GM10266 (cell line): ENCODE results near the gene ETV7.

ENCODE experiments used
- DNase-seq: peaks from one replicate; pipeline ENCODE4 v3.0.0; 2012; ENCODE audit errors: extremely low spot score
- TF ChIP-seq, protein P1 (sequence below): IDR thresholded peaks from 2 replicates; pipeline ENCODE4 v1.5.1; 2012; ENCODE audit warnings: mild to moderate bottlenecking, low read depth; ENCODE audit not compliant: control insufficient read depth, insufficient read depth; ENCODE audit errors: missing control alignments

ETV7 gene

GRCh38 chr6:36326356-36326995, 61.0 kb downstream of the ETV7 start:
- no peak for DNase-seq
- TF ChIP-seq, protein P1, sequence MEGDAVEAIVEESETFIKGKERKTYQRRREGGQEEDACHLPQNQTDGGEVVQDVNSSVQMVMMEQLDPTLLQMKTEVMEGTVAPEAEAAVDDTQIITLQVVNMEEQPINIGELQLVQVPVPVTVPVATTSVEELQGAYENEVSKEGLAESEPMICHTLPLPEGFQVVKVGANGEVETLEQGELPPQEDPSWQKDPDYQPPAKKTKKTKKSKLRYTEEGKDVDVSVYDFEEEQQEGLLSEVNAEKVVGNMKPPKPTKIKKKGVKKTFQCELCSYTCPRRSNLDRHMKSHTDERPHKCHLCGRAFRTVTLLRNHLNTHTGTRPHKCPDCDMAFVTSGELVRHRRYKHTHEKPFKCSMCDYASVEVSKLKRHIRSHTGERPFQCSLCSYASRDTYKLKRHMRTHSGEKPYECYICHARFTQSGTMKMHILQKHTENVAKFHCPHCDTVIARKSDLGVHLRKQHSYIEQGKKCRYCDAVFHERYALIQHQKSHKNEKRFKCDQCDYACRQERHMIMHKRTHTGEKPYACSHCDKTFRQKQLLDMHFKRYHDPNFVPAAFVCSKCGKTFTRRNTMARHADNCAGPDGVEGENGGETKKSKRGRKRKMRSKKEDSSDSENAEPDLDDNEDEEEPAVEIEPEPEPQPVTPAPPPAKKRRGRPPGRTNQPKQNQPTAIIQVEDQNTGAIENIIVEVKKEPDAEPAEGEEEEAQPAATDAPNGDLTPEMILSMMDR = no peak

GRCh38 chr6:36324715-36325114, 62.8 kb downstream of the ETV7 start:
- TF ChIP-seq, protein P1 = no peak
- DNase-seq = no peak

DNA sequence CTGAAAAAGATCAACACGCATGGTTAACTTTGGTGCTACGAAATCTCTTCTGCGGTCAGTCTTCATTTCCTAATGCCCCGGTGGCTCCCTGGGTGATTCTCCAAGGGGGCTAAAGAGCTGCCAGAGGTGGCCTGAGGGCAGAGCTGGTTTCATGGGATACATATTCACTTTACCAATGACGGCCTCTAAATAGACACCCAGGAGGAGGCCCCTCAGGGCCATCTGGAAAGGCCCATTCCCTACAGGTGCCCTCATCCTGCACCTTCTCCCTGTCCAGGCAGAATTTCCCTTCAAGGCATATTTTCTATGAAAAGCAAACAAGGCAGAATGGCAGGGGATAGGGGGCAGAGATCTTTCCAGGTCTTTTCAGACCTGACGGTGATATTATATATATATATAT, 63.3 kb downstream of the ETV7 start:
- TF ChIP-seq, protein P1 = no peak
- DNase-seq = no peak

DNA sequence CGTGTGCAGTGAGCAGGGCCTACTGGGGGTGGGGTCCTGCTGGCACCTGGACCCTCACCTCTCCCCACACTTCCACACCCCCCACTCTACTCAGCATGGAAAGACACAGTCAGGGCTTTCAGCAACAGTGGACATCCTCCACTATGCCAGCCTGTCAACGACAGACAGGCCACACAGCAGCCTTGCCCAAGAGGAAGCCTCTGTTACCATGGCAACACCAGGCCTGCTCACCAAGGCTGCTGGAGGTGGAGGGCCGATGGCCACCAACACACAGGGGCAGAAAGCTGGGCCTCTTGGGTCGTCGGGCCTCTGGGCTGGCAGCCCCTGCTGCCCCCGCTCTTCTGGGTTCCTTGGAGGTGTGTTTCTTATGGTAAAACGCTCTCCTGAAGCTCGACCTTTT, 64.4 kb downstream of the ETV7 start:
- TF ChIP-seq, protein P1 = no peak
- no peak for DNase-seq

DNA sequence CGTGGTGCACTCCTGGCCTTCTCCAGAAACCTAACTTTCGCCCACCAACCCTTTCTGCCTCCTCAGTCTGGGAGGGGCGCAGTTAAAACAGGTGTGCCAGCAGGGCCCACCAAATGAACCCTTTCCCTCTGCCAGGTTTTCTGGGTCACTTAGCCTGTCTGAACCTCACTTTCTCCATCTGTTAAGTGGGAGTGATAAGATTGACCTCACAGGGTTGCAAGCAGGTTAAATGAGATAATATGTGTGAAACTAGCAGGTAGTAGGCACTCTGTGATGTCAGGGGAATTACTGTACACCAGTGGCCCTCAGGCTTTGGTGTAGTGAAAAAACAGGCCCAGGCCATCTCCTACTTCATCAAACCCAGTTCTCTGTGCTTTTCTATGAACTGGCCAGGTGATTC, 64.9 kb downstream of the ETV7 start:
- TF ChIP-seq, protein P1 = no peak
- no peak for DNase-seq

- TF ChIP-seq, protein P1 = no peak
- DNase-seq = no peak
Measured at GRCh38 chr6:36320475-36320874, 67.0 kb downstream of the ETV7 start.

DNA sequence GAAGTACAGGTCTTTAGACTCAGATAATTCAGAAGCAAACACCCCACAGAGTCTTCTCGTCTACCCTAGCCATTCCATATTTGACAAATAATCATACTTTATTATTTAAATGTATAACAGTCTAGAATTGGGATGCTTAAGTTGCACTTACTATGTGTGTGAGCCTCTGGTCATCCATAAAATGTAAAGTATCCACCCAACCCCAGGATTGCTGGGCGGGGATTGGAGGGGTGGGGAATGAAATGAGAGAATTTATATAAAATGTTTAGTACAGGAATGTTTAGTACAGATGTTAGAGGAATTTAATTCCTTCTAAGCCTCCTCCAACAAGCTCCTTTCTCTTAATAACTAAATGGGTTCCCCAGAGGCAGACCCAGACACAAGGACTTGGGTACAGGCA, 67.6 kb downstream of the ETV7 start:
- no peak for DNase-seq
- TF ChIP-seq, protein P1 = no peak
